Right ventricle myocardium superior (tissue), 1 donor: ENCODE data around the gene MTX3. TPM values are rescaled to one million over a fixed set of nuclear protein-coding genes. Genes with fewer than 3 reads are reported as not detected.

ENCODE experiments used
- ATAC-seq: fragments of 200-7000 bp; cut with Tn5 transposase; one replicate; pipeline ENCODE4 v1.9.1; 2020; ENCODE audit warnings: mild to moderate bottlenecking; ENCODE audit not compliant: poor library complexity
- DNase-seq: peaks from one replicate; pipeline ENCODE4 v3.0.0-alpha.2; 2020
- intact Hi-C: fragments of 100-400 bp; cut with DNase I; formaldehyde crosslinking; loops from one replicate; pipeline ENCODE4 v1.11.2; 2022
- total RNA-seq: library from RNA; stranded (reverse); fragmentation: NEBNext Ultra II Directional; extraction: Animal tissue kit (Norgen Biotek cat#: 25700); gene quantifications from one replicate; pipeline ENCODE4 v1.2.1, GENCODE V29; 2021
- donor health status: DM: no; HTN: yes; CAD: no; lungs with severe emphysema.

Gene MTX3
- total RNA-seq, 1 donor from 2014 or later: 8.2 TPM

DNA sequence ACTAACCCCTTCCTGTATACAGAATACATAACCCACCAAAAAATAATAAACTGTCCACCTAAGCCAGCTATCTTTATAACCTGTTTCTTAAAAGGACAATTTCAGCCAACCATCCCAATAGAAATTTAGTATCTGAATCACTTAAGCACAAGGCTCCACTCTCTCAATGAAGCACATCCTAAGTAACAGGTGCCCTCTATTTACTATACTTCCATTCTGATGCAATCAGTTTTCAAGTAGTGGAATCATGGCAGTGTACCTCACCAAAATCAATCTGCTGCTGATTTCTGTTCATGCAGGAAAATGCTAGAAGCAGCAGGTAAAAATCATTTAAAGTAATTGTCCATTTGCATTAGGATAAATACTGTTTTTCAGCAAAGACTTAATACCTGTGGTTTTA is 4.8 kb downstream of the MTX3 start:
- intact Hi-C loops: no loop called here
- no peak for DNase-seq
- no peak for ATAC-seq

DNA sequence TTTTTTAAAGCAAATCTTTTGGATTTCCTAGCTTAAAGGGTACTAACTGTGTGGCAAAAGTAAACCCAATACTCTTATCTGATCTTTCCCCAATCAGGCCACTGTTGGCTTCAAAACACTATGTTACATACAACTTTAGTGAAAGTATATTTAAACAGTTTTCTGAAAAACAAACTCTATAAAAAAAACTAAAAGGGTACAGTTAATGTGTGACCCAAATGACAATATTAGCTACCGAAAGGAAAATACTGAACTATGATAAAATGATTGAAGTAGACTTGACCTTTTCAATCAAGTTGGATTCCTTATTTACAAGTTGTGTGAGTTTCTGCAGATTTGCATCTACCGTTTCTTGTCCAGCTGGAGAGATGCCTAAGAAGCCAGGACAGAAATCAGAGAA is 5.8 kb downstream of the MTX3 start:
- no peak for ATAC-seq
- intact Hi-C loops: no loop called here

DNA sequence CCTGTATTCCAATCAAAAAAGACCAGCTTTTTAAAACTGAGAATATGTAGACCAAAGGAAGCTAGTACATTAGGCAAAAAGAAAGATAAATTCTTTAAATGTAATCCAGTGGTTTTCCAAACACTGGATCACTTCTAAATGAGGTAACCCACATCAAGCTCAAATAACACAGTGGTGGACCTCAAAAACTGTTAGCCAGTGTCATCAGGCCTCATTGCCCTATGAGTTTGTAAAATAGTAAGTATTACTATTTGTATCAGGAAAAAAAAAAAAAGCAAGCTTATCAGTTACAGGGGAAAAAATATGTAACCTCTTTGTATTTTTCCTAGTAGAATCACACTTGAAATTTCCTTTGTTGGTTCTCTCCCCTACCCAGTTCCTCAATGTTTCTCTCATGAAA is 6.7 kb downstream of the MTX3 start:
- DNase-seq: no peak
- ATAC-seq: no peak
- intact Hi-C loops: no loop called here

More for the DNA sequence above, 5.8 kb downstream of the MTX3 start:
- DNase-seq: no peak

DNA sequence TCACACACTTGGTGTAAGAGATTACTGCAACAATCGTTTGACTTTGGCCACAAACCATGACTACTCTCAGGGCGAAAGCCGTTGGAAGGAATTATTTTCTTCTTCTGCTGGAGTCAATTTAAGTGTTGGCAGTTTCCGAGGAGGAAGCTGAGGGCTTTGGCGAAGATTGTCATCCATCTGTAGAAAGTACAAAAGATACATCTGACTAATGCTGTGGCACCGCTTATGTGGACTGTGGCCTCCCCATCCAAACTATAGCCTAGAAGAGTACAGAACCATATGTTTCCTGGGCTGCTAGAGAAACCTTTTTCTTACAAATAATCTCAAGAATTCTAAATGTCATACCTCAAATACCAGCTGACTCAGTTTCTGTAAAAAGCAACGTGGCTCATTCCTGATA is 7.4 kb downstream of the MTX3 start:
- intact Hi-C loops: no loop called here
- no peak for ATAC-seq
- no peak for DNase-seq

DNA sequence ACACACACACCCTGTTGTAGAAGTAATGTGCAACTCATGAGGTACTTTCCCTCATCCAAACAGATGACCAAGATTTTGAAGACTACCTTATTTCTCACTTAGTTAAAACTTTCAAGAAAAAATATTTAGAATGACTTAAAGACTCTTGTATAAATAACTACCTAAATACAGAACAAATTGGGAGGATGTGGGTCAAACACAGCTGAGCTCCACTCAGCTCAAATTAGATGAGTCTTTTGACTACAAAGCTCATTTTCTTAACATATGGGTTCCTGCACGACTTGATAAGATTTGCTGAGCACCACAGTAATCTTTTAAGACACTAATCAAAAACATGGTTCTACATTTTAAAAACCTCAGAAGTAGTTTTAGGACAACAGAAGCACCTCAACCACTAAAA is 8.9 kb downstream of the MTX3 start:
- no peak for DNase-seq
- intact Hi-C loops: no loop called here
- ATAC-seq: no peak

DNA sequence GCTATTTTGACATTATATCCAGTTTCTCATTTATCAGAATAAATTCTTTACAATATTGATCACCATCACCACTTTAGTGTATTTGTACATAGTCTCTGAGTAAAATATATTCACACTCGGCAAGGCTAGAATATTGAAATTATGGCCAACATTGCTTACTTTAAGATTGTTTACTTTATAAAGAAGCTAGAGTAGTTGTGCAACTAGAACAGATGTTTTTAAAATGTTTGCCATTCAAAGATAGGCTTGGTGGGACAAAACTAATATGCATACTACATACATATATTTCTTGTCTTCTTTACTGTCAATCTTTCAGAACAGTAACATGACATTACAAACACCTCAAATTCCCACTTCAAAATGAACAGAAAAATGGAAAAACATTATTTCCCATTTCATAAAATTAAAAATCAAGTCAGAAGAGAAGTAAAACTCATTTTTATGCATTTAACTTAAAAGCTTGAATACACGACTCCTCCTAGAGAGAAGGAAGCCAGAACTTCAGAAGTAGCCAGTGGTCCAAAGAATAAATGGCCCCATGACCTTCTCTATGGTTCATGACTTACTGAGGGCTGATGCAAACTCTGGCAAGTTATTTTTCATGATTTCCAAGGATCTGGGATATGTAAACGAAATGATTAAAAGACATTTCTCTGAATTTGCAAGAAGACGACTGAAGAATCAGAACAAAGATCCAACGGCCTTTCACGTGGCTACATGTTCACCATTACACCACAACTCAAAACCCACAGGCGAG is 14.1 kb downstream of the MTX3 start:
- intact Hi-C loops: no loop called here
- no peak for ATAC-seq
- no peak for DNase-seq

DNA sequence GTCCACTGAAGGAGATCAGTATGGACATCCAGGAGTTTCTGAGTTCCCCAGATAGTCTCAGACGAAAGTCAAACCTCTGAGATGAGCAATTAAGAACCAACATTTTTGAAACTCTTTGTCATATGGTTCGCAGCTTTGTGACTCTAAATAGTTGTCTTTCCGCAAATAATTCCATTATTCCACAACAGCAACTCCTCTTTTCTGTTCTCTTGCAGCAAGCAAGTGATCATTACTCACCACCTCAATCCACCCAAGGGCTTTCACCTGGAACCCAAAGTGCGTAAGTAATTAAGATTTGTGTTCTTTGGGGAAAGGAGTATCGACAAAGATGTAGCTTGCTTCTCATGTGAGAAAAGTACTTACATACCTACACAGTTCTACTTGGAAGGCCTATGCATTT is 15.6 kb downstream of the MTX3 start:
- DNase-seq (no peak), ATAC-seq (no peak)
- intact Hi-C loops: no loop called here

DNA sequence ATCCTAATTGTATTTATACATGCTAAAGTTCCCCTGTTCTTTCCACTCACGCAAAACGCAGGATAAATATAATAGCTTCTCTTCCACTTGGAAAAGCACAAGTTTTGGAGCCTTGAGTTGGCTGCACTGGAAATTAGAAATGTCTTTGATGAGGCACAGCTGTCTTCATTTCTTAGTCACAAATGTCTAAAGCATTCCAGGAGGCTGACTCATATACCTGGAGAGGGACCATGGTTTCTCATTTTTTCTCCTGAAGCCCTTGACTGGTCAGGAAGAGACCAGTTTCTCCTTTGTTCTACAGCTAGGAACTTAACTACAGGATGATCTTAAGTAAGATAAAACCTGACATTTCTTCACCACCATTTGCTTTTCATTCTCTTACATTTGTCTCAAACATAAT is 16.2 kb downstream of the MTX3 start:
- ATAC-seq: peak; percentile 20
- intact Hi-C loops: no loop called here

DNA sequence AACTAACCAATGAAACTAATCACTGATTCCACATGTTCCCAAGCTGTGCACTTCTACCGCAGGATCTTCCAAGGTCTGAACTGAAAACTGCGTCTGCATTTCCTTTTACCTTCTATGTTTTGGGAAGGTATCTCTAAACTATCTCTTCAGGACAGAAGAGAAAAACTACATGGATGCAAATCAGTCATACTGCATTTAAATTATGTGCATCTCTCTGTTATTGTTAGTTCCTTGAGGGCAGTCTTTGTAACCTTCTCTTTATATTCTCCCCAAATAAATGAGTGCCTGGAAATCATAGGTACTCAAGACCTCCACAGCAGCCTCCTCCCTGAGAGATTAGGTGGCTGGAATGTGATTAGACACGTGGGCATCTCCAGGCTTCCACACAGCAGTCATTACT is 17.1 kb downstream of the MTX3 start:
- intact Hi-C loops: no loop called here
- DNase-seq (no peak), ATAC-seq (no peak)

More for the DNA sequence above, 16.2 kb downstream of the MTX3 start:
- no peak for DNase-seq

DNA sequence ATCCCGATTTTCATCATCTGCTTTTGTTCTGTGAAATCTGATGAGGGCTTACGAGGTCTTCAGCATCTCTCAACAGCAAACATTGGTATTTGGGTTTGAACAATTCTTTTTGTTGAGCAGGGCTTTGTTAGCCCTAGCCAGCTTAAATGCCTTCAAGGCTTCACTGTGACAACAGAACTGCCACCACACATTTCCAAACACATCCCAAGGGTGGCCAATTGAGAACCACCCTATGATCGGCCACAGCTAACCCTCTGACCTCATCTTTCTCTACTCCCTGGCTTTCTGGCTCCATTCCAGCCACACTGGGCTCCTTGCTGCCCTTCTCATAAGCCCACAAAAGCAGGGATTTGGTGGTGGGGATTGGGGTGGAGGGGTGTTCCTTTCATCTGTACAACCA is 17.6 kb downstream of the MTX3 start:
- intact Hi-C loops: no loop called here
- DNase-seq (no peak), ATAC-seq (no peak)

DNA sequence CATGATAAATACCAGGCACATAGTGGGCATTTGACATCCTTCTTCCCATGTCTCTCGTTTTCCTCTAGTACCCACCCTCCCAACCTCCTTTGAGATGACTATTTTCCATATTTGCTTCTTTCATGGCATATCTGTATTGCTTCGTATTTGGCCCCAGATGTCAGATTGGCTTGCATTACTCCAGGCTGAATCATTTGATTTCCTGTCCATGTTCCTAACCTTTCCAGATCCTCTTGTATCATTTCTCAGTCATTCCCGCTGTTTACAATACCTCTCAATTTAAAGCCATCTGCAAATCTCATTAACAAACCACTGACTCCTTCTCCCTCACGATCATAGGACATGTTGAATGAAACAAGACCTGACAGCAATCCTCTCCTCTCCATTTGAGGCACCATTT is 19.9 kb downstream of the MTX3 start:
- no peak for DNase-seq
- ATAC-seq: no peak
- intact Hi-C loops: no loop called here

DNA sequence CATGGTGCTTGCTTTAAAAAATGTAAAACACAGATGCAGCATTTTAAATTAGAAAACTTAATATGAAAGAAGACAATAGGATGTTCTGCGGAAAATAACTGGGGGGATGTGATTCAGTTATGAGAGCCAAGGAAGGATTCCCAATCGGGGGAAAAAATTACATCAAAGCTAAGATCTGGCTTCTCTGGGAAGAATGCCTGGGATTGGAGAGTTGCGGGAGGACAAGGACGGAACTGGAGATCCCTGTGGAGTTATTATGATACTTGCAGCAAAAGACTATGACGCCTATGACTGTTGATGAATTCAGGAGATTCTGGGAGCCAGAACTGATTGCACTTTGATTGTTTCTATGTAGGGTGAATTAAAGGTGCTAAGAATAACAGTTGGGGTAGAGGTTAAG is 24.6 kb downstream of the MTX3 start:
- DNase-seq (no peak), ATAC-seq (no peak)
- intact Hi-C loops: no loop called here

DNA sequence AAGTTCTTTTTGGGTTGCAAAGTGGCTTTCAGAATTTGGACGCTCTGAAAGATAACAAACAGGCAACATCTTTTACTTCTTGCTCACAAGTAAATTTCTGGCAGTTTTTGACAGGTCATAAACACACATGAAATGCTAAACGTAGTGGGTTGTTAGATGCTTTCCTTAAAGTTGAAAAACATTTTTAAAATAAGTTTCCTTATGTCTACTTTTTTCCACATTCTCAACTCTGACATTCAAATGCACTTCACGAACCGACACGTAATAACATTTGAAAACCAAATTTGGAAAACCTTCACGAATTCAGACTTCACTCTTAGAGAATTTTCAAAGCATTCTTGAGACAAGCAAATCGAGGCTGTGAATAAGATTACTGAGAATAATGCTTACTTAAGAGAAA is 26.9 kb downstream of the MTX3 start:
- intact Hi-C loops: no loop called here
- DNase-seq (no peak), ATAC-seq (no peak)

DNA sequence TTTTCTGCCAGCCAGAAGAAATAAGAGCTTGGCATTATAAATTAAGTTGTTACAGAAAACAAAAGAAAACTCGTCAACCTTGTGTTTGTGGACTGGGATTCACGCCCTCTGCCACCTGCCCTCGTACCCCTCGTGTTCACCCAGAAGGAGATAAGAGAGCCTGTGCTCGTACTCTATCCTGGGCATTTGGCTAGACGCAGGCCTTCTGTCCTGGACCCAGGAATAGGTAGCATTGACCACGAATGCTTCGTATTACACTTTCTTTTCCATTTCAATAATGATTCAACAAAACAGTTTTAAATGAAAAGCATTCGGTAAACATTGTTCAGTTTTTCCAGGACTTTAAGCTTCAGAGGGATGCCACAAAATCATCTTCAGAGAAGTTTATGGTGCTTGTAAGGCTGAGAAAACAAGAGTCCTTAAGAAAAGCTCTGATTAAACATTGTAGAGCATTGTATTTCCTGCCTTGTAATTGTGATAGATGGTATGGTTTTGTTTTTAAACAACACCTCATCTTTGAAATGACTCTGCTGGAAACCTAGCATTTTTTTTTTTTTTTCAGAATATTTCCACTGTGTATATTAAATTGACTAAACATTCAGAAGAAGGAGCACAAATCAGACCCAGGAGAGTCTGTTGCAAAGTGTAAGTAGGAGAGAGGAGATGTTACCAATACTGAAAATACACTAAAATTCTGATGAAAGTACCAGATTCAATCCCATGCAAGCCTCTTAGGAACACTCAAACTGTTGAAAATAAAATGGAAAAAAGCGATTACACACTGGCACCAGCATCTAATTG is 27.6 kb downstream of the MTX3 start:
- no peak for ATAC-seq
- DNase-seq: no peak
- intact Hi-C loops: no loop called here

DNA sequence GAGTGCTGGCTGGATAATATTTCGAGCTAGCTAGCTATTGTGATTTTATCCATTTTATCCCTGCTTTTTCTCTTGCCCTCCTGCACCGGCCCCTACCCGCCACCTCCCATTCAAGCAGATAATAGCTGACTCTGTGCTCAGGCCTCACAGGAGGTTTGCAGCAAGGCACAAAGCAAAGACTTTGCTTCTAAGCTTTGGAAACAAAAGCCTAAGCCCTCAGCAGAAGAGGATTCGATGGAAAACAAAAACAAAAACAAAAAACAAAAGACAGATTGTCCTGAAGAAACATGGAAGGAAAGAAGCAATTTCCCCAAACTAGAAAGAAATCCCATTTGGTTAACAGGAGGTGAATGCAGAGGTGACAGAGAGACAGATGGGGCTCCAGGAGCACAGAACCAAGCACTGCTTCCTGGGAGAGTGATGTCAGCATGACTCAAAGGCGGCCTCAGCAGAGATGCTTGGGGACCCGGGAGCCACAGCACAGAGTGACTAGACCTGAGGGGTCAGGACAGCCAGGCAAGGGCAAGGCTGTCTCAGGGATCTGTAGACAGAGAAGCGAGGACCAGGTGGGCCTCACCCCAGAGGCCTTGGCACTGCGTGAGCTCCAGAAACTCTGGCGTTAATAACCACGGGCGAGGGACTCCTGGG is 28.4 kb downstream of the MTX3 start:
- ATAC-seq (no peak), DNase-seq (no peak)
- intact Hi-C loops: no loop called here

DNA sequence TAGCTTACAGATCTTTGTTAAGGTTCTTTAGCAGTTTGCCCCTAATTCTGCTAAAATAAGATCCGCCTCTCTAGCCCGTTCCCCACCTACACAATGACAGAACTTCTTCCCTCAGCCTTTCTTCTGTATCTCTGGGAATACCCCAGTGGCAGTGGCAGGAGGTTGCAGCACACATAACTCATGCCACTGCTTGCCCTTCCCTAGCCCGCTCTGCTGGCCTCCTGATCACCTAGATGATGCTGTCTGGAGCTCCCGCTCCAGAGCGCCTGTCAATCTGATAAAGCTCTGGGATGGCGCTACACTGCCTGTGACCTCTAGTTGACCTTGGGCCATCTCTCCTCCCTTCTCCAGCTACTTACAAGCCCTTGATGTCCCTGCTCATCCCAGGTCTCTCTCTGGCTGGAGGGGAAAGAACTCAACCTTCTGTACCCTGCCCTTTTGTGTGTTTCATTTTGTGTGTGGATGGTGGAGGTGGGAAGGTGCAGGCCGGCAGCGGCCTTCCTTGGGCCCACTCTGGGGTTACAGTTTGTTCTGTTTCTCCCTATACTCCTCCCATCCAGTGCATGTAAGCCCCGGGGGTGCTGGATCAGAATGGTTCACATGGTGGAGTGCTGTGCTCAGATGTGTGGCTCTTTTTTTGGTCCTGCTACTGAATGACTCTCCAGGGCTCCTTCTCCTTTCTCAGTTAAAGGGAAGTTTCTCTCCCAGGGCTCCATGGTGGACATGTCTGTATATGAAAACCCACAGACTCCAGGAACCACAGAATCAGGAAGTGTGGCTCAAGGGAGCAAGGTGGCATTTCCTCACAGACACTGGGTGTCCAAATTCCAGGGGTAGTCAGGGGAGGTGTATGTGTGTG is 29.1 kb downstream of the MTX3 start:
- intact Hi-C loops: no loop called here
- ATAC-seq (no peak), DNase-seq (no peak)

DNA sequence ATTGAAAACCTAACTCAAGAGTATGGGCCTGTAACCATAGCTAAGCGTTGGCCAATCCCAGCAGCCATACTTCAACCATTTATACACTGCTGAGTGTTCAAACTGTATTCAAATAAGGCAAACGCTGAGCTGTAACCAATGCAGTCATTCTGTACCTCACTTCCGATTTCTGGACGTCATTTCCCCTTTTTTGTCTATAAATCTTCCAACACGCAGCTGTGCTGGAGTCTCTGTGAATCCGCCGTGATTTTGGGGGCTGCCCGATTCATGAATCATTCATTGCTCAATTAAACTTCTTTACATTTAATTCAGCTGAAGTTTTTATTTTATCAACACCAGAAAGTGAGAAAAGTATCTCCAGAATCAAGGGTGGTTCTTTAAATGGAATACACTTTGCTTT is 31.7 kb downstream of the MTX3 start:
- intact Hi-C loops: no loop called here
- ATAC-seq (no peak), DNase-seq (no peak)

DNA sequence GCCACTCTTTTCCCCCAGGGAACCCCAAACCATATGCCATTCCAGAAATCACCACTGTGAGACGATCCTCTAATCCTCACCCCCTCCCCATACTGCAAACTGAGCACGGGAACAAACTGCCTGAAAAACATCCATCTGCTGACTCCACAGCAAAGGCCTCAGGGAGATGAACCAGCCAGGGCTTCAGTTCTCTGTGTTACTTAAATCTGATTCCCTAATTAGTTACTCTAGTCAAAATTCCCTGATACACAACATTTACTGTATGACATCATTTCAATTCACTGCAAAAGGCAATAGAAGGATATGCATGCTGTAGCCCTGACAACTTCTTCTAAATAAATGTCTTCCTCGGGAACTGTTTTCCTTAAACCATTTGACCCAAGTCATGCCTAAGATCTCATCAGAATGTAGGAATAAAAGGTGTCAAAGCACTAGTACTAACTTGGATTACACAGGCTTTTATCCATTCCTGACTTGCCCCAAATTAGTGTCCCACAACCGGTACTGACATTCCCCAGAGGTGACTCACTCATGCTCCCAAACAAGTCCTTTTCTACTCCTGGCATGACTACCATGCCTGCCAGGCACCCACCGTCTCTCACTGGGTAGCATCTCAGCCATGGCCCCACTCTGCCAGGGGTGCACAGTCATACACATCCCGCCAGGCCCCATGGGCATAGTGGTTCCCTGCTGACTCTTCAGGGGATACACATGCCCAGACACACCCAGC is 35.0 kb downstream of the MTX3 start:
- DNase-seq: no peak
- intact Hi-C loops: no loop called here
- ATAC-seq: no peak
